ES-I3 (cell line): Measurements from ENCODE around the gene CCR6.

Experiments used
- H3K36me3 ChIP-seq: 2 replicates; pipeline ENCODE4 v1.6.1; 2013; ENCODE audit warnings: mild to moderate bottlenecking, low read length, control low read depth, moderate library complexity; ENCODE audit not compliant: insufficient read depth
- H3K4me1 ChIP-seq: 2 replicates; pipeline ENCODE4 v1.6.1; 2013; ENCODE audit warnings: mild to moderate bottlenecking, control low read depth, low read length; ENCODE audit not compliant: insufficient read depth
- H3K9ac ChIP-seq: 2 replicates; pipeline ENCODE4 v1.6.1; 2013; ENCODE audit warnings: low read depth, mild to moderate bottlenecking, low read length, moderate library complexity
- H3K9me3 ChIP-seq: 2 replicates; pipeline ENCODE4 v1.6.1; 2013; ENCODE audit warnings: mild to moderate bottlenecking, low read length, moderate library complexity; ENCODE audit not compliant: control insufficient read depth, insufficient read depth

The CCR6 gene

GRCh38 chr6:167122041-167122826 lies 662 bp upstream of the CCR6 start:
- no peak overlapping the region for H3K9ac ChIP-seq
- H3K4me1 ChIP-seq, result no peaks in the 10 kb centered on the region
- H3K36me3 ChIP-seq, result no peaks in the 10 kb centered on the region

GRCh38 chr6:167124753-167125152 lies 1.9 kb downstream of the CCR6 start:
- Histone ChIP-seq H3K36me3 (no peaks in the 10 kb centered on the region), H3K9me3 (no peaks in the 10 kb centered on the region), H3K9ac (no peak overlapping the region), H3K4me1 (no peaks in the 10 kb centered on the region)

More at GRCh38 chr6:167122041-167122826, 662 bp upstream of the CCR6 start:
- no peaks in the 10 kb centered on the region for H3K9me3 ChIP-seq

- H3K9me3 ChIP-seq, result no peaks in the 10 kb centered on the region
- no peak overlapping the region for H3K9ac ChIP-seq
- no peaks in the 10 kb centered on the region for H3K4me1 ChIP-seq
- H3K36me3 ChIP-seq, result no peaks in the 10 kb centered on the region
Measured at GRCh38 chr6:167125410-167125809, 2.5 kb downstream of the CCR6 start.

- no peaks in the 10 kb centered on the region for H3K4me1 ChIP-seq
- no peaks in the 10 kb centered on the region for H3K9me3 ChIP-seq
- no peaks in the 10 kb centered on the region for H3K36me3 ChIP-seq
- no peak overlapping the region for H3K9ac ChIP-seq
Measured at GRCh38 chr6:167125855-167126349, 3.0 kb downstream of the CCR6 start.

- Histone ChIP-seq H3K9me3 (no peaks in the 10 kb centered on the region), H3K4me1 (no peaks in the 10 kb centered on the region), H3K36me3 (no peaks in the 10 kb centered on the region), H3K9ac (no peak overlapping the region)
Measured at GRCh38 chr6:167127785-167128531, 5.1 kb downstream of the CCR6 start.

- Histone ChIP-seq H3K36me3 (no peaks in the 10 kb centered on the region), H3K9ac (no peak overlapping the region), H3K4me1 (no peaks in the 10 kb centered on the region), H3K9me3 (no peaks in the 10 kb centered on the region)
Measured at GRCh38 chr6:167129159-167129558, 6.3 kb downstream of the CCR6 start.

GRCh38 chr6:167129562-167129961 lies 6.7 kb downstream of the CCR6 start:
- Histone ChIP-seq H3K9ac (no peak overlapping the region), H3K9me3 (no peaks in the 10 kb centered on the region), H3K36me3 (no peaks in the 10 kb centered on the region), H3K4me1 (no peaks in the 10 kb centered on the region)

- H3K9ac ChIP-seq, result no peak overlapping the region
- H3K36me3 ChIP-seq, result no peaks in the 10 kb centered on the region
Measured at GRCh38 chr6:167130008-167130677, 7.2 kb downstream of the CCR6 start.

GRCh38 chr6:167130712-167131684 lies 8.1 kb downstream of the CCR6 start:
- Histone ChIP-seq H3K36me3 (no peaks in the 10 kb centered on the region), H3K9ac (no peak overlapping the region), H3K4me1 (no peaks in the 10 kb centered on the region), H3K9me3 (no peaks in the 10 kb centered on the region)

More at GRCh38 chr6:167130008-167130677, 7.2 kb downstream of the CCR6 start:
- no peaks in the 10 kb centered on the region for H3K4me1 ChIP-seq
- no peaks in the 10 kb centered on the region for H3K9me3 ChIP-seq

GRCh38 chr6:167134448-167135328 lies 11.8 kb downstream of the CCR6 start:
- H3K9me3 ChIP-seq, result no peaks in the 10 kb centered on the region
- no peaks in the 10 kb centered on the region for H3K36me3 ChIP-seq
- no peak overlapping the region for H3K9ac ChIP-seq
- no peaks in the 10 kb centered on the region; the same call in 1 of the 2 replicates for H3K4me1 ChIP-seq

GRCh38 chr6:167136376-167136775 lies 13.5 kb downstream of the CCR6 start:
- Histone ChIP-seq H3K9ac (no peak overlapping the region), H3K4me1 (peaks cover 7% of the 10 kb centered on the region), H3K9me3 (no peaks in the 10 kb centered on the region), H3K36me3 (no peaks in the 10 kb centered on the region)

- Histone ChIP-seq H3K9me3 (no peaks in the 10 kb centered on the region), H3K9ac (no peak overlapping the region), H3K36me3 (no peaks in the 10 kb centered on the region), H3K4me1 (peaks cover 8% of the 10 kb centered on the region)
Measured at GRCh38 chr6:167137081-167137480, 14.2 kb downstream of the CCR6 start.

GRCh38 chr6:167137881-167138280 lies 15.0 kb downstream of the CCR6 start:
- no peak overlapping the region for H3K9ac ChIP-seq
- no peaks in the 10 kb centered on the region for H3K9me3 ChIP-seq
- H3K36me3 ChIP-seq, result no peaks in the 10 kb centered on the region
- H3K4me1 ChIP-seq, result peaks cover 8% of the 10 kb centered on the region
